GM12891 (cell line): Measurements from ENCODE around the gene SLC12A3. TPM values are rescaled to one million over a fixed set of nuclear protein-coding genes. Genes with fewer than 3 reads are reported as not detected.

ENCODE experiments used
- DNase-seq: peaks from one replicate; pipeline ENCODE4 v3.0.0; 2011; ENCODE audit warnings: low spot score; ENCODE audit not compliant: insufficient read length
- FAIRE-seq: peaks from 2 replicates; lab custom pipeline; 2011; peaks lifted over from hg19 to GRCh38; lab: Jason Lieb, UNC
- PAX5 ChIP-seq: IDR thresholded peaks from 2 replicates; pipeline ENCODE4 v1.6.1; 2011; ENCODE audit warnings: low read length, moderate library complexity, mild to moderate bottlenecking; ENCODE audit not compliant: insufficient read depth, severe bottlenecking
- POLR2A ChIP-seq: IDR thresholded peaks from 2 replicates; pipeline ENCODE4 v1.6.1; 2011; ENCODE audit warnings: low read depth, low read length, control low read depth
- POLR2AphosphoS5 ChIP-seq: IDR thresholded peaks from 2 replicates; pipeline ENCODE4 v1.6.1; 2011; ENCODE audit warnings: low read depth, low read length, control low read depth
- POU2F2 ChIP-seq: IDR thresholded peaks from 2 replicates; pipeline ENCODE4 v1.6.1; 2011; ENCODE audit warnings: low read depth, mild to moderate bottlenecking, control low read depth, low read length, moderate library complexity
- SPI1 ChIP-seq: IDR thresholded peaks from 2 replicates; pipeline ENCODE4 v1.6.1; 2011; ENCODE audit warnings: low read depth, low read length, control low read depth
- TAF1 ChIP-seq: IDR thresholded peaks from 2 replicates; pipeline ENCODE4 v1.6.1; 2011; ENCODE audit warnings: low read depth, low read length, control low read depth
- polyA plus RNA-seq: library from polyadenylated mRNA; unstranded; fragments of >200 nt; gene quantifications from one replicate; pipeline ENCODE4 v1.2.1, GENCODE V29; 2012; ENCODE audit warnings: low read depth, missing spikeins, inconsistent platforms; ENCODE audit not compliant: missing spikeins

Gene SLC12A3, protein sequence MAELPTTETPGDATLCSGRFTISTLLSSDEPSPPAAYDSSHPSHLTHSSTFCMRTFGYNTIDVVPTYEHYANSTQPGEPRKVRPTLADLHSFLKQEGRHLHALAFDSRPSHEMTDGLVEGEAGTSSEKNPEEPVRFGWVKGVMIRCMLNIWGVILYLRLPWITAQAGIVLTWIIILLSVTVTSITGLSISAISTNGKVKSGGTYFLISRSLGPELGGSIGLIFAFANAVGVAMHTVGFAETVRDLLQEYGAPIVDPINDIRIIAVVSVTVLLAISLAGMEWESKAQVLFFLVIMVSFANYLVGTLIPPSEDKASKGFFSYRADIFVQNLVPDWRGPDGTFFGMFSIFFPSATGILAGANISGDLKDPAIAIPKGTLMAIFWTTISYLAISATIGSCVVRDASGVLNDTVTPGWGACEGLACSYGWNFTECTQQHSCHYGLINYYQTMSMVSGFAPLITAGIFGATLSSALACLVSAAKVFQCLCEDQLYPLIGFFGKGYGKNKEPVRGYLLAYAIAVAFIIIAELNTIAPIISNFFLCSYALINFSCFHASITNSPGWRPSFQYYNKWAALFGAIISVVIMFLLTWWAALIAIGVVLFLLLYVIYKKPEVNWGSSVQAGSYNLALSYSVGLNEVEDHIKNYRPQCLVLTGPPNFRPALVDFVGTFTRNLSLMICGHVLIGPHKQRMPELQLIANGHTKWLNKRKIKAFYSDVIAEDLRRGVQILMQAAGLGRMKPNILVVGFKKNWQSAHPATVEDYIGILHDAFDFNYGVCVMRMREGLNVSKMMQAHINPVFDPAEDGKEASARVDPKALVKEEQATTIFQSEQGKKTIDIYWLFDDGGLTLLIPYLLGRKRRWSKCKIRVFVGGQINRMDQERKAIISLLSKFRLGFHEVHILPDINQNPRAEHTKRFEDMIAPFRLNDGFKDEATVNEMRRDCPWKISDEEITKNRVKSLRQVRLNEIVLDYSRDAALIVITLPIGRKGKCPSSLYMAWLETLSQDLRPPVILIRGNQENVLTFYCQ
- polyA plus RNA-seq: 0.09 TPM

DNA sequence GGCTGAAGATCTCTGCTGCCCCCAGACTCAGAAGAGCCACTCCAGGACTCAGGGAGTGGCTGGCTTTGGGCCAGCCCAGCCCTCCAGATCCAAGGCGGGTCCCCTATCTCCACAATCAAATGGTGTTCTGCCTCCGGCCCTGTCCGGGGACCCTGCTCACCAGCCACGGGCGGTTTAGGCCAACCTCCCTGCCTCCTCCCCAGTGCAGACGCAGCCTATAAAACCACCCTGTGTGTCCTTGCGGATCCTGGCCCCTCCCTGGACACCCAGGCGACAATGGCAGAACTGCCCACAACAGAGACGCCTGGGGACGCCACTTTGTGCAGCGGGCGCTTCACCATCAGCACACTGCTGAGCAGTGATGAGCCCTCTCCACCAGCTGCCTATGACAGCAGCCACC, at the start of gene SLC12A3:
TSS of gene SLC12A3 (plus strand) at position 248 of the 400 bp plus-strand sequence. CDS start at position 277, 29 bp downstream.
- TF ChIP-seq POU2F2: no peak
- TF ChIP-seq PAX5: no peak
- TF ChIP-seq POLR2A: no peak
- no peak for TF ChIP-seq TAF1
- TF ChIP-seq POLR2AphosphoS5: no peak
- no peak for TF ChIP-seq SPI1
- DNase-seq: no peak
- FAIRE-seq: no peak

DNA sequence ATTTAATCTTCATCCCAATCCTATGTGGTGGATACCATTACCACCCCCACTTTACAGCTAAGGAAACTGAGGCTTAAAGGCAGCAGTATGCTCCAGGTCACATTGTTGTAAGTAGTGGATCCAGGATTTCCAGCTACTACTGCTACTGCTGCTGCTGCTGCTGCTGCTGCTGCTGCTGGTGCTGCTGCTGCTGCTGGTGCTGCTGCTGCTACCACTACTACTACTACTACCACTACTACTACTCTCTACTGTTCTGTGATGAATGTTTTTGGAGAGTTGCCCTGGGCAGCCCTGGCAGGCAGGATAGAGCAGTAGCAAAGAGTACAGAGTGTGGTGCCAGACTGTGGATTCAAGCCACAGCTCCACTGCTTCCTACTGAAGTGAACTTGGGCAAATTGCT, 49.3 kb upstream of the SLC12A3 start:
- TF ChIP-seq POU2F2: no peak
- no peak for TF ChIP-seq TAF1
- no peak for TF ChIP-seq POLR2AphosphoS5
- no peak for TF ChIP-seq SPI1
- no peak for TF ChIP-seq POLR2A
- no peak for TF ChIP-seq PAX5
- no peak for DNase-seq
- FAIRE-seq: no peak

DNA sequence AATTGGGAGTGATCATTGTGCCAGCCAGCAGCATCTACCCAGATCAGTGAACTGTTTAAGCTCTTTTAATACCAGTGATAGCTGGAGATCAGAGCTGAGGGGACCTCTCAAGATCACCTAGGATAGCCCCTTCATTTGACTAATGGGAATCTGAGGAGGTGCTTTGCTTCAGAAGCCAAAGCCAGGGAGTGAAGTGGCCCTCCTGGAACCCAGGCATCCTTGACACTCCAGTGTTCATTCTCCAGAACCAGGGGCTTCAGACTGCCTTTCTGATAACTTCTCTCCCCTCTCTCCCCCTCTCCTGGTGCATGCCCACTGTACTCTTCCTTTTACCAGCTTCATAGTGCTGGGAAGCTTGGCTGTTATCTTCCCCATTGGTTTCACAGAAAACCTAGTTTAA, 48.0 kb upstream of the SLC12A3 start:
- no peak for DNase-seq
- TF ChIP-seq POU2F2 (no peak), POLR2AphosphoS5 (no peak), PAX5 (no peak), TAF1 (no peak), SPI1 (no peak), POLR2A (no peak)
- no peak for FAIRE-seq

DNA sequence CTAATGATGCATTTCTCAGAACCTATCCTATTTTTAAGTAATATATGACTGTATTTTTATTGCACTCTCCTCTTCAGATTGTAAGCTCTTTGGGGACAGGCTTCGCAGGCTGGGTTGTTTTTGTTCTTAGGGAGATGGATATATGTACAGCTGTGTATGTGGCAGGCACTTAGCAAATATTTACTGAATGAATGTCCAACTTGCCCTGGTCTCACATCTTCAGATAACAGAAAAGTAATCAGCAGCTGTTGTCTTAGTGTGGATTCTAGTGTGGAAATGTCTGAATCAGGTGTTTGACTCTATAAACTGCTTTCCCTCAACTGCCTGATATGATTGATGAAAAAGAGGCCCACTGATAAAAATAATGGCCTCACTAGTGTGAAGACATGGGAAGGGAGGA, 47.1 kb upstream of the SLC12A3 start:
- FAIRE-seq (no peak), DNase-seq (no peak)
- TF ChIP-seq PAX5 (no peak), POLR2AphosphoS5 (no peak), SPI1 (no peak), POLR2A (no peak), TAF1 (no peak), POU2F2 (no peak)

DNA sequence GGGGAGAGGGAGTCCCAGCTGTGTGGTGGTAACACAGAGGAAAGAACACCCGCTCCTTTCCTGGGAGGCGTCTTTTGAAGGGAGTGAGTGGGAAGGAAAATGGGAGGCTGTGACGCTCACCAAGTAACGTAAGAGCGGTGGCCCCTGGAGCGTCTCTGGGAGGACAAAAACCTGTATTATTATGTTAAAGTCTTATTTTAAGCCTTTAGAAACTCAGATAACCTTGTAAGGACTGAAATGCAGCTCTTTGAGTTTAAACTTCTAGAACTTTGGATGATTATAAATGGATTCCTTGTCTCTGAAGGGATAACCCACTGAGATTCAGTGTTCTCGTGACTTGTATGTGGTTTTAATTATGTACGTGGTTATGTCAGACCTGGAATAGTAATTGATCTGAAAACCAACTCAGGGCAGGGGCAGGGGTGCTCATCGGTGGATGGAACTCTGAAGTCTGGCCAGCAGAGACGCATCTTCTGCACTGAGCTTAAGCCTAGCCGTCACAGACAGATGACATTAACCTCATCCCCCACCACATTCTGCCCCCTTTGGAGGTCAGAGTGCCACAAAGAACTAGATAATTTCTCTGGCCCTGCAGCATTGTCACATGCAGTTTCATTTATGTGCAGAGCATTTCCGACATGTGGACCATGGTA, 41.8 kb upstream of the SLC12A3 start:
- TF ChIP-seq TAF1 (no peak), POLR2AphosphoS5 (no peak), POLR2A (no peak), PAX5 (no peak), SPI1 (no peak), POU2F2 (no peak)
- FAIRE-seq: no peak
- no peak for DNase-seq

DNA sequence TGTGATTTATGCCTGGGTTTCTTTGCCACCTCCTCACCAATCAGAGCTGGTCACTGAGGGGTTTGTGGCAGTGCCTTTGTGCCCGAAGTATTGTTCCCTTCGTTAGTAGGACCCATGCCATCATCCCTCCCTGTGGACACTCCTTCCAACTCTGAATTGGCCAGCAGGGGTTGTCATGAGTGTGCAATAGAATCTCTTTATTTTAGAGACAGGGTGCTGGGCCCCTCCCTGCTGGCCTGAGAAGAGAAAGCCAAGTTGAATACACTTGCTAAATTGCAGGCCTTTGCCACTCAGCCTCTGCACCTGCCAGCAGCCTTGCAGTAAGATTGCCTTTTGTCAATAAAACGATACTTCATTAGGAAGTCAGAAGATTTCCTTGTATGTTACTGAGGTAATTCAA, 40.7 kb upstream of the SLC12A3 start:
- FAIRE-seq (no peak), DNase-seq (no peak)
- no peak for TF ChIP-seq TAF1
- no peak for TF ChIP-seq PAX5
- no peak for TF ChIP-seq POLR2AphosphoS5
- no peak for TF ChIP-seq POU2F2
- TF ChIP-seq POLR2A: no peak
- no peak for TF ChIP-seq SPI1

DNA sequence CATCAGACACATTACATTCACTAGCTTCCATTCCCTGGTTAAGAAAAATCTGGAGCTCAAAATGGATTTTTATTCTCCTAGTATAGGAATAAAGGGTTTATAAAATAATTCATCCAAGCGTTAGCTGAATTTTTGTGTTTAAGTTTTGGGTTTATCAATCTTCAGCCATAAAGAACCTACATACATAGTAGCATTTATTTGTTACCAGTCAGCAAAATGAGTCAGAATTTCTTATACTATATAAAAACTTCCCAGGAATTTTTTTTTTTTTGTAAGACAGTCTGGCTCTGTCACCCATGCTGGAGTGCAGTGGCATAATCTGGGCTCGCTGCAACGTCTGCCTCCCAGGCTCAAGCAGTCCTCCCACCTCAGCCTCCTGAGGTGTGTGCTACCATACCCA, 40.2 kb upstream of the SLC12A3 start:
- DNase-seq: no peak
- FAIRE-seq: no peak
- TF ChIP-seq POU2F2 (no peak), POLR2A (no peak)

DNA sequence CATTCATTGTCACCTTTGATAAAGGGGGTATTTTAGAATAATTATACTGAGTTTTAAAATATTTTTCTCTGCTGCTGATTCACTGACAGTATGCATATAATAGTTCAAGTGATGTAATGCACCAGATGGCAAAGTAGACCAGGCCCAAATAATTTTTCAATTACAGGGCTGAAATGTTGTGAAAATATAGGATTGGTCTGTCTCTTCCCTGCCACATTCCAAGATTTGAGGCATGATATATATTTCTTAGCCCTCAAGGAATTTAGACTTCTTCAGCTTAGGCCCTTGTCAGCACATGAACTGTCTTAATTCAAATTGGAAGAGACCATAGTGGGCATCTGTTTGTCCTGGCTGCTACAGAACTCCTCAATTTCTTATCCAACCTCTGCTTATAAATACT, 39.2 kb upstream of the SLC12A3 start:
- FAIRE-seq (no peak), DNase-seq (no peak)
- TF ChIP-seq POLR2AphosphoS5 (no peak), POU2F2 (no peak), TAF1 (no peak), POLR2A (no peak), SPI1 (no peak), PAX5 (no peak)
